SIG-M5 treated with dmso at 0.1 percent for 504 hours (cell line): Measurements from ENCODE around the gene POLR1E.
"Not testable (repeated sequence)": the region's sequence is repeated elsewhere in the genome, so short reads cannot be mapped to it uniquely, and the experiment has no call there.

ENCODE experiments used
- DNase-seq: peaks from one replicate; lab custom pipeline; 2025; ENCODE audit not compliant: unreplicated experiment; lab: John Stamatoyannopoulos, UW

The POLR1E gene

GRCh38 chr9:37464426-37465248, 21.1 kb upstream of the POLR1E start:
- DNase-seq, result peak; percentile 71

DNA sequence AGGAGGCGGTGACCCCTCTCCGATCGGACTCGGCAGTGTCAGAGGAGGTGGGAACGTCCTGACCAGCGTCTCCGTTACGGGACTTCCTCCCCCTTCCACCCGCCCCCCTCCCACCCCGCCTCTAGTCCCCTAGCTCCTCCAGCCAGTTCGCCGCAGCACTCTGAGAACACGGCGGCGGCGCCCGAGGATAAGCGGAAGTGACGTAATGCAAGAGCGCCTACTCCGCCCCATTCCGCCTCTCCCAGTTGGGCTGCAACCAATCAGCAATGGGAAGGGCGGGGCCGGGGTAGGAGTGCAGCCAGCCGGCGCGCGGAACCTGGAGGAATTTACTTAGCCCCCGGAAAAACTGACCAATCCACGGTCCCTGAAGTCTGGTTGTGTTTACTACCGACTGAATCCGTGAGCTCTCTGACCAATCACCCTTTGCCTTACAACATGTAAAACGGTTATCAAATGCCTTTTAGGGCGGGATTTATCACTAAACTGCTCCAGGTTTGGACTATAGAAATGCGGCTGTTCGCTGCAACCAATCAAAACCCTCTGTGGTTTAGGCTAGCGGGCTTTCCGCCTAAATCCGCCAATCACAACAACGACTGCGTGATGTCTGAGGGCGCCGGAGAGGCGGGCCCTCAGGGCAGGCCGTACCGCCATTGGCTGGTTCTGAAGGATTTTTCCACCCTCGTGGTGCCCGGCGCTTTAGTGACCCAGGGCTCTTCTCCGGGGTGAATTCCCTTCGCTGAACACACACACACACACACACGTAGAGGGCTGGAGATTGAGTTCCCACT, 20.3 kb upstream of the POLR1E start, which contains the start of gene ZBTB5:
Gene ZBTB5 (minus strand): TSS at position 202 of the 788 bp plus-strand sequence. CDS start 22,899 bp downstream, outside the sequence.
- peak; percentile 98 for DNase-seq

DNA sequence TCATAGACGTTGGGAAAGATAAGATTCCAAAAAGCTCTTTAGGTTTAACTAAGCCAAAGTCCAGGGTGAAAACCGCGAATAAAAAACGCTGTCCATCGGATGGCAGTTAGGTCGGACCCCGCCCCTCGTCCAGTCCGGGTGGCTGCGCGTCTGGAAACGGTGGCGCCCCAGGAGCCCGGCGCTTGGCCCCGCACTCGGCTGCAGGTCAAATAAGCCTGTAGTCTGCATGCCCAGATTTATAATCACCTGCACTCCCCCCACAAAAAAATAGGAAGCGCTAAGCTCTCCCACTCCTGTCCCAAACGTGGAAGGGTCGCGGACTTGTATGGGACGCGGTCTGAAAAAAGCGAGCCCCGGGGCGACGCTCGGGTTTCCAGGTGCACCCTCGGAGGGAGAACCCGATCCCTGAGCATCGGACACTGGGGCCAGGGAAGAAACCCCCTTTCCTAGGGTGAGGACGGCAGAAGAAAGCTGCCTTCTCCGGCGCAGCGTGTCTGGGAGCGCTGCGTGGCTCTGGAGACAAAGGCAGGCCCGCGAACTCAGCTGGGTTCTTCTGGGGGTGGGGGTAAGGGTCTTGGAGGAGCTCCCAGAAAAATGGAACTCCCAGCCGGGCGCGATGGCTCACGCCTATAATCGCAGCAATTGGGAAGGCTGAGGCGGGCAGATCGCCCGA, 19.6 kb upstream of the POLR1E start:
- DNase-seq, result no peak

- not testable (repeated sequence) for DNase-seq
Measured at GRCh38 chr9:37467530-37467929, 18.2 kb upstream of the POLR1E start.

DNA sequence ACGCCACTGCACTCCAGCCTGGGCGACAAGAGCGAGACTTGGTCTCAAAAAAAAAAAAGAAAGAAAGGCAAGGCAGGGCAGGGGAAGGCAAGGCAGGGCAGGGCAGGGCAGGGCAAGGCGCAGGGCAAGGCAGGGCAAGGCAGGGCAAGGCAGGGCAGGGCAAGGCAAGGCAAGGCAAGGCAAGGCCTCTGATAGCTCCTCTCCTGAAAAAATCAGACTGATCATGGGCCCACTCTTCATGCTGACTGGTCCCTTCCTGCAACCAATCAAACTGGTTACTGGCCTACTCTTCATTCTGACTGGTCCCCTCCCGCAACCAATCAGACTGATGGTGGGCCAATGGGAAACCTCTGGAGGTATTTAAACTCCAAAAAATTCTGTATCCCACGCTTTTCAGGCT, 17.1 kb upstream of the POLR1E start:
- DNase-seq, result no peak

GRCh38 chr9:37471942-37472684, 13.6 kb upstream of the POLR1E start:
- no peak for DNase-seq

GRCh38 chr9:37473982-37474381, 11.8 kb upstream of the POLR1E start:
- DNase-seq, result not testable (repeated sequence)

GRCh38 chr9:37474438-37474837, 11.3 kb upstream of the POLR1E start:
- DNase-seq, result no peak

GRCh38 chr9:37476930-37477329, 8.8 kb upstream of the POLR1E start:
- no peak for DNase-seq

DNA sequence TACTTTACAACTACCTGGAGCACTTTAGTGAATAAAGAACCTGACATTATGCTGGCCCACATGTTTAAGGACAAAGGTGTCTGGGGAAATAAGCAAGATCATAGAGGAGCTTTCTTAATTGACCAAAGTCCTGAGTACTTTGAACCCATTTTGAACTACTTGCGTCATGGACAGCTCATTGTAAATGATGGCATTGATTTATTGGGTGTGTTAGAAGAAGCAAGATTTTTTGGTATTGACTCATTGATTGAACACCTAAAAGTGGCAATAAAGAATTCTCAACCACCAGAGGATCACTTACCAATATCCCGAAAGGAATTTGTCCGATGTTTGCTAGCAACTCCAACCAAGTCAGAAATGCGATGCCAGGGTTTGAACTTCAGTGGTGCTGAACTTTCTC, 8.3 kb upstream of the POLR1E start:
- not testable (repeated sequence) for DNase-seq

- not testable (repeated sequence) for DNase-seq
Measured at GRCh38 chr9:37477987-37478619, 7.6 kb upstream of the POLR1E start.

DNA sequence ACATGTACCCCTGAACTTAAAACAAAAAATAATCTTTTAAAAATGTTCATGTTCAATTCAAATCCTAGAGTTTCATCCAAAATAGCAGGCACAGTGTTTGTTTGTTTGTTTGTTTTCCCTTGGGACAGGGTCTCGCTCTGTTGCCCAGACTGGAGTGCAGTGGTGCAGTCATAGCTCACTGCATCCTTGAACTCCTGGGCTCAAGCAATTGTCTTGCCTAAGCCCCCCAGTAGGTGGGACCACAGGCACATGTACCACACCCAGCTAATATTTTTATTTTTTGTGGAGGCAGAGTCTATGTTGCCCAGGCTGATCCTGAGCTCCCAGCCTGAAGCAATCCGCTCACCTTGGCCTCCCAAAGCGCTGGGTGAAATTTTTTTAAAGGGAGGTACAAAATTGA, 5.0 kb upstream of the POLR1E start:
- no peak for DNase-seq

DNA sequence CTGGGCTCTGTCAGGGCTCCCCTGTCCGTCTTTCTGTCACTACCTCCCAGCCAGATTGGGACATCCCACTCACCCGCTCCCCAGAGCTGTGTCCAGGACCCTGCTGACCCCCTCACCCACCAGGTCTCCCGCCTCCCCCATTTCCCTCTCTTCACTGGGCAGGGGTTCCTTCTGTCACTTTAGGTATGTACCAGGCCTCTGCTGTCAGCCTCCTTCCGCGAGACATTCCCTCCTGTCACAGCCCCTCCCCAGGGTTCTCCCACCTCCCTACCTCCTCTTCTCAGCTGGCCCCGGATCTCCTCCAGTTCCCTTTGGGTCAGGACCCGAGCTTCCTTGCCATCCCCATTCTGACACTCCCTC, 488 bp downstream of the POLR1E start:
- DNase-seq, result no peak

DNA sequence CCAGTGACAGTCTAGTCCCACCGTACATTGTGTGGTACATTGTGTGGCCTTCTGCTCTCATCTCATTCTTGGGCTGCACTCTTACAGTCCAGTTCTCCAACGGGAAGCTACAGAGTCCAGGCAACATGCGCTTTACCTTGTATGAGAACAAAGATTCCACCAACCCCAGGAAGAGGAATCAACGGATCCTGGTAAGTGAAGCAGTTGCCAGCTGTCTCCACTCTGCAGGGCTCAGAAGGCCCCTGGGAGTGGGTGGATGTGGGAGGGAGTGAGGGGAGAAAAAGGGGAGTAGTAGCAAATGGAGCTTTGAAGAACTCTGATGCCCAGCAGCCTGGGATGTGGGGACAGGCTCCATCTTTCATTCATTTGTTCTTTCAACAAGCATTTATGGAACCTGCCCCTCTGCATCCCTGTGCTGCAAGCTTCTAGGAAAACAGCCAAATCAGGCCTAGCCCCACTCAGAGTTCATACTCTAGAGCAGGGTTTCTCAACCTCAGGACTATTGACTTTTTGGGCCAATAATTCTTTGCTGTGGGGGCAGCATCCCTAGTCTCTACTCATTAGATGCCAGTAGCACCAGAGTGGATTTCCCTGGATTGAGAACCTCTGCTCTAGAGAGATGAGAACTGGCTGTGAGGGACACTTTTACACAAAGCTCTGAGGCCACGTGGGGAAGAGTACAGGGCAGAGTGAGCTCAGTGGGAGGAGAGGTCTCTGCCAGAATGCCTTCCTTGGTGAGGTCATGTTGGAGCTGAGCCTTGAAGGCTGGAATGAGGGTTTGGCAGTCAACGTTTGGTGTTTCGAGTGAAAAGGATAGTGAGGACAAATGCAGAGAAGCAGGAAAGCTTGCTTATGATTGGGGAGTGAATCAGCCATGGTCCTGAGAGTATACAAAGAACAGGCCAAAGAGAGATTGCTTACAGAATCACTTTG, 1.1 kb downstream of the POLR1E start:
- no peak for DNase-seq

- DNase-seq, result no peak
Measured at GRCh38 chr9:37491939-37492338, 6.2 kb downstream of the POLR1E start.

DNA sequence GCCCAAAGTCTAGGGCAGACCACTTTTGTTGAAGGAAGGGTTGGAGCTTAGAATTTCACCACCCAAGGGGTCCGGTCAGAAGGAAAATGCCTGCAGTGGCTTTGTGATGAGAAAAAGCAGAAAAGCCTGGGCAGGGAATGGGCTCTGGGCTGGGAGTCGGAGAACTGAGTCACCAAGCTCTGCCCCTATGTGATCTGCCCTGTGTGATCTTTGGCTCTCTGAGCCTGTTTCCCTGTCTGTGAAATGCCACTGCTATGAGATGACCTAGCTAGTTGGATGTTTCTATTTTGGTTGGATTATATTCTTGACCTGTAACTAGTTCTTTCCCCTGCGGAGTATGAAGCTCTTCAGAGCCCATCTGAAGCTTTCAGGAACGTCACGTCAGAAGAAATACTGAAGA, 9.8 kb downstream of the POLR1E start:
- DNase-seq, result no peak

DNA sequence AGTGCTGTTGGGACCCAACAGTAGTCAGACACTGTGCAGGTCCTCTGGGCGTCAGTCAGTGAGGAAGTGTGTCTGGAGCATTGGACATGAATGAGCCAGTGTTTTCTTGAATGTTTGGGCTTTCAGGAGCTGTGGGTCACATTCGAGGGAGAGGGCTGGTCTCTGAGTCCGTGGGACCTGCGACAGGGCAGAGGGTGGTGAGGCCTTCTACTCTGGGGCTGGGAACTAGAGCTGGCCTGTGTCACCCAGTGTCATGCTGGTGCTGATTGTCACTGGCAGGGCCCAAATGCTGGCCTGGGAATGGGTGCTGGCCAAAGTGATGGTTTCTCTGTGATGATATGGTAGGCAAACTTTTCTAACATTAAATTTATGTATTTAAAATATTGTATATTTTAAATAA, 10.3 kb downstream of the POLR1E start:
- no peak for DNase-seq

DNA sequence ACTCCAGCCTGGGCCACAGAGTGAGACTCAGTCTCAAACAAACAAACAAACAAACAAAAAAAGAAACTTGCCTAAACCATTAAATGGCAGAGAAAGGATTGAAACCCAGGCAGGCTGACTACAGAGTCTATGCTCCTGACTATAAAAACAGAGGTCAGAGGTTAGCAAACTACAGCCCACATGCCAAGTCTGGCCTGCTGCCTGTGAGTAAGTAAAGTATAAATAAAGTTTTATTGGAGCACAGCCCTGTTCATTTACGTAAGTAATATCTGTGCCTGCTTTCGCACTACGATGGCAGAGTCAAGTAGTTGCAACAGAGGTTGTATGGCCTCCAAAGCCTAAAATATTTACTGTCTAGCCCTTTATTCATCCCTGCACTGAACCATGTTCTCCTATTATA, 11.6 kb downstream of the POLR1E start:
- DNase-seq, result no peak

GRCh38 chr9:37498457-37498856, 12.7 kb downstream of the POLR1E start:
- no peak for DNase-seq
